AG04449 (cell line): ENCODE data around the gene PFN4.
"Not testable (repeated sequence)": the region's sequence is repeated elsewhere in the genome, so short reads cannot be mapped to it uniquely, and the experiment has no call there.

Experiments
- CTCF ChIA-PET: fragments of 350-600 bp; formaldehyde crosslinking; extraction: SDS; loops from one replicate; lab custom pipeline; 2021; ENCODE audit warnings: antibody characterized with exemption; lab: Yijun Ruan, JAX
- POLR2A ChIA-PET: fragments of 400-600, 350-600 bp; formaldehyde crosslinking; extraction: SDS; loops from one replicate; lab custom pipeline; 2020; ENCODE audit warnings: antibody characterized with exemption, inconsistent platforms; lab: Yijun Ruan, JAX
- DNase-seq: peaks from one replicate; pipeline ENCODE4 v3.0.0-alpha.2; 2010; ENCODE audit warnings: low read depth, low spot score
- H3K4me3 ChIP-seq: 2 replicates; pipeline ENCODE4 v1.5.1; 2011; ENCODE audit warnings: low read depth, mild to moderate bottlenecking, control low read depth, low read length
- CTCF ChIP-seq: IDR thresholded peaks from one replicate; pipeline ENCODE4 v1.5.1; 2011; ENCODE audit warnings: mild to moderate bottlenecking, moderate library complexity, low read length, control low read depth, inconsistent platforms; ENCODE audit not compliant: insufficient read depth; ENCODE audit errors: missing control alignments

PFN4 gene

GRCh38 chr2:24147364-24147763 lies 24.2 kb upstream of the PFN4 start:
- DNase-seq, result no peak
- H3K4me3 ChIP-seq, result no peak overlapping the region
- ChIA-PET CTCF (no interaction called here), POLR2A (no interaction called here)
- TF ChIP-seq CTCF, result no peak

GRCh38 chr2:24140305-24140704 lies 17.2 kb upstream of the PFN4 start:
- CTCF ChIA-PET, POLR2A ChIA-PET: not testable (repeated sequence)

GRCh38 chr2:24132543-24132942 lies 9.4 kb upstream of the PFN4 start:
- POLR2A ChIA-PET, result no interaction called here
- no peak for DNase-seq
- no peak overlapping the region for H3K4me3 ChIP-seq
- CTCF ChIA-PET, result interaction anchor here (1.6 kb wide), 1 partner anchor 21 kb away, joined by 4 read pairs; no protein-coding TSS in a partner anchor
- TF ChIP-seq CTCF, result no peak

More at GRCh38 chr2:24140305-24140704, 17.2 kb upstream of the PFN4 start:
- not testable (repeated sequence) for H3K4me3 ChIP-seq, DNase-seq

- CTCF ChIA-PET, result interaction anchor here (3.3 kb wide), 1 partner anchor 42 kb away, joined by 15 read pairs; the partner anchor contains the start of gene TP53I3
- no peak for TF ChIP-seq CTCF
- POLR2A ChIA-PET, result no interaction called here
- H3K4me3 ChIP-seq, result no peak overlapping the region
- no peak for DNase-seq
Observed at GRCh38 chr2:24125956-24126355, 2.8 kb upstream of the PFN4 start.

- CTCF ChIA-PET, result interaction anchor here (1.1 to 3.3 kb wide), 2 partner anchors 40 to 300 kb away, joined by 6 to 15 read pairs; partner anchors contain the start of gene TP53I3
- POLR2A ChIA-PET, result interaction anchor here (0.6 to 2.0 kb wide), 3 partner anchors 38 to 82 kb away, joined by 3 to 10 read pairs (median 3); partner anchors contain the start of gene TP53I3
- TF ChIP-seq CTCF, result no peak
- H3K4me3 ChIP-seq, result peak overlapping the region; percentile 83
- no peak for DNase-seq
Observed at GRCh38 chr2:24123922-24124580, 917 bp upstream of the PFN4 start.

- TF ChIP-seq CTCF, result no peak
- ChIA-PET POLR2A (interaction anchor here (0.6 to 1.4 kb wide), 3 partner anchors 38 to 207 kb away, joined by 4 to 6 read pairs (median 5); partner anchors contain the start of genes SF3B6 and TP53I3), CTCF (interaction anchor here (1.0 to 2.5 kb wide), 4 partner anchors 9 to 39 kb away, joined by 3 to 17 read pairs (median 4); partner anchors contain the start of gene TP53I3)
- peak overlapping the region; percentile 83 for H3K4me3 ChIP-seq
- DNase-seq, result no peak
Observed at GRCh38 chr2:24122366-24123194, 554 bp downstream of the PFN4 start.
